Tongue (tissue), 2 donors: ENCODE results near the gene B4GALT6. TPM values are rescaled to one million over a fixed set of nuclear protein-coding genes. Genes with fewer than 3 reads are reported as not detected.
"Not testable (repeated sequence)": the region's sequence is repeated elsewhere in the genome, so short reads cannot be mapped to it uniquely, and the experiment has no call there.

Experiments used
- DNase-seq: peaks from one replicate; pipeline ENCODE4 v3.0.0-alpha.2; 2015
- total RNA-seq: library from RNA; depleted of rRNA; stranded (reverse); fragments of >200 nt; gene quantifications from one replicate; pipeline ENCODE4 v1.2.3, GENCODE V29; 2014

The B4GALT6 gene
- total RNA-seq = 7.2 TPM

- DNase-seq = peak; percentile 68
These were observed at the start of gene B4GALT6 for GRCh38 chr18:31684279-31685096. Gene B4GALT6, minus strand, starts transcription at chr18:31684581. Its CDS starts 155 bp downstream, at chr18:31684426.

- no peak for DNase-seq
These were observed 47.2 kb upstream of the B4GALT6 start for GRCh38 chr18:31731628-31732027.

GRCh38 chr18:31729196-31729595, 44.8 kb upstream of the B4GALT6 start:
- not testable (repeated sequence) for DNase-seq

GRCh38 chr18:31723990-31724711, 39.8 kb upstream of the B4GALT6 start:
- DNase-seq = peak; percentile 35

- peak; percentile 7 for DNase-seq
These were observed 39.2 kb upstream of the B4GALT6 start for GRCh38 chr18:31723639-31723989.

GRCh38 chr18:31722369-31722957, 38.1 kb upstream of the B4GALT6 start:
- peak; percentile 89 for DNase-seq

- no peak for DNase-seq
These were observed 37.2 kb upstream of the B4GALT6 start for GRCh38 chr18:31721601-31722000.

GRCh38 chr18:31720867-31721266, 36.5 kb upstream of the B4GALT6 start:
- no peak for DNase-seq

GRCh38 chr18:31719363-31720006, 35.1 kb upstream of the B4GALT6 start:
- no peak for DNase-seq

- no peak for DNase-seq
These were observed 34.0 kb upstream of the B4GALT6 start for GRCh38 chr18:31718386-31718785.

GRCh38 chr18:31716362-31716761, 32.0 kb upstream of the B4GALT6 start:
- DNase-seq = no peak

GRCh38 chr18:31711365-31712172, 27.2 kb upstream of the B4GALT6 start:
- no peak for DNase-seq

- no peak for DNase-seq
These were observed 26.4 kb upstream of the B4GALT6 start for GRCh38 chr18:31710826-31711225.

GRCh38 chr18:31707815-31708214, 23.4 kb upstream of the B4GALT6 start:
- DNase-seq = no peak

- no peak for DNase-seq
These were observed 18.1 kb upstream of the B4GALT6 start for GRCh38 chr18:31702449-31702848.

- DNase-seq = no peak
These were observed 17.4 kb upstream of the B4GALT6 start for GRCh38 chr18:31701744-31702143.

- no peak for DNase-seq
These were observed 16.6 kb upstream of the B4GALT6 start for GRCh38 chr18:31700990-31701389.

- DNase-seq = no peak
These were observed 13.2 kb upstream of the B4GALT6 start for GRCh38 chr18:31697351-31698298.

GRCh38 chr18:31695989-31696388, 11.6 kb upstream of the B4GALT6 start:
- DNase-seq = no peak

- DNase-seq = no peak
These were observed 9.9 kb upstream of the B4GALT6 start for GRCh38 chr18:31694297-31694696.

- DNase-seq = no peak
These were observed 4.2 kb upstream of the B4GALT6 start for GRCh38 chr18:31688606-31689005.
